A673 (cell line): ENCODE results near the gene DTYMK. TPM values are rescaled to one million over a fixed set of nuclear protein-coding genes. Genes with fewer than 3 reads are reported as not detected.

Experiments
- BruUV-seq: library from RNA; stranded (reverse); fragments of 400-500 nt; replicated peaks from 2 replicates; lab custom pipeline; 2021; lab: Mats Ljungman, UMichigan
- CTCF ChIA-PET: fragments of 300-600 bp; sonication (Branson Sonifier 250); formaldehyde crosslinking; loops from one replicate; lab custom pipeline; 2022; ENCODE audit warnings: antibody characterized with exemption; lab: Charles Lee
- POLR2A ChIA-PET: fragments of 300-600 bp; sonication (Branson Sonifier 250); formaldehyde crosslinking; loops from one replicate; lab custom pipeline; 2022; ENCODE audit warnings: antibody characterized with exemption; ENCODE audit not compliant: low non-redundant PET; lab: Charles Lee
- DNase-seq: peaks from one replicate; pipeline ENCODE4 v3.0.0-alpha.2; 2015; ENCODE audit warnings: low spot score
- H3K27ac ChIP-seq: fragments of 200-600 bp; sonication (generic); 2 replicates; pipeline ENCODE4 v1.5.1; 2016; ENCODE audit warnings: mixed run types, low read depth, mild to moderate bottlenecking, mixed read lengths, antibody characterized with exemption, low read length; ENCODE audit not compliant: poor library complexity, severe bottlenecking
- H3K27me3 ChIP-seq: fragments of 200-600 bp; sonication (generic); replicated peaks from 2 replicates; pipeline ENCODE4 v1.6.1; 2017; ENCODE audit warnings: mixed run types, low read depth, mild to moderate bottlenecking, mixed read lengths, antibody characterized with exemption, low read length; ENCODE audit not compliant: insufficient read depth, poor library complexity
- H3K36me3 ChIP-seq: fragments of 200-600 bp; sonication (generic); 2 replicates; pipeline ENCODE4 v1.6.1; 2016; ENCODE audit warnings: mixed run types, mild to moderate bottlenecking, mixed read lengths, antibody characterized with exemption, low read length; ENCODE audit not compliant: insufficient read depth, poor library complexity, severe bottlenecking
- H3K4me1 ChIP-seq: fragments of 200-600 bp; sonication (generic); 2 replicates; pipeline ENCODE4 v1.6.1; 2017; ENCODE audit warnings: mixed run types, mild to moderate bottlenecking, mixed read lengths, antibody characterized with exemption, low read length; ENCODE audit not compliant: insufficient read depth, poor library complexity, severe bottlenecking
- H3K4me3 ChIP-seq: fragments of 200-600 bp; sonication (generic); 2 replicates; pipeline ENCODE4 v1.5.1; 2016; ENCODE audit warnings: low read depth, mixed run types, mild to moderate bottlenecking, mixed read lengths, low read length; ENCODE audit not compliant: poor library complexity, severe bottlenecking
- H3K9me3 ChIP-seq: fragments of 200-600 bp; sonication (generic); 2 replicates; pipeline ENCODE4 v1.6.1; 2016; ENCODE audit warnings: mixed run types, low read depth, mild to moderate bottlenecking, mixed read lengths, antibody characterized with exemption, low read length; ENCODE audit not compliant: poor library complexity, severe bottlenecking
- EZH2 ChIP-seq: fragments of 200-600 bp; sonication (generic); IDR thresholded peaks from 2 replicates; pipeline ENCODE4 v1.6.1; 2017; ENCODE audit warnings: borderline replicate concordance, low read depth, mild to moderate bottlenecking, mixed read lengths, antibody characterized with exemption, low read length; ENCODE audit not compliant: poor library complexity, severe bottlenecking
- intact Hi-C: fragments of 100-400 bp; cut with micrococcal nuclease; formaldehyde crosslinking; loops from one replicate; pipeline ENCODE4 v1.10.0; 2022; ENCODE audit not compliant: unreplicated experiment
- total RNA-seq: library from RNA; stranded (reverse); gene quantifications from 2 replicates; pipeline ENCODE4 v1.2.3, GENCODE V29; 2021
- TF ChIP-seq, protein P1 (sequence below): fragments of 300-800, 200-600 bp; sonication (generic); conservative IDR thresholded peaks from 2 replicates; pipeline ENCODE4 v1.5.1; 2017; ENCODE audit warnings: low read depth, mild to moderate bottlenecking, antibody characterized with exemption, low read length, moderate library complexity, mixed read lengths

Gene DTYMK
- total RNA-seq, 1 experiment from 2014 or later: 139 TPM

GRCh38 chr2:241638940-241639339 is 47.7 kb downstream of the DTYMK start:
- Histone ChIP-seq H3K4me3 (peak overlapping the region; percentile 96), H3K27ac (no peak overlapping the region), H3K36me3 (peaks cover 16% of the 10 kb centered on the region), H3K4me1 (peaks cover 5% of the 10 kb centered on the region), H3K9me3 (no peaks in the 10 kb centered on the region), H3K27me3 (no peaks in the 10 kb centered on the region)
- POLR2A ChIA-PET: no interaction called here
- no TSS peak for BruUV-seq
- no peak for DNase-seq
- intact Hi-C loops: no loop called here
- CTCF ChIA-PET: no interaction called here
- no peak for TF ChIP-seq EZH2
- TF ChIP-seq, protein P1, sequence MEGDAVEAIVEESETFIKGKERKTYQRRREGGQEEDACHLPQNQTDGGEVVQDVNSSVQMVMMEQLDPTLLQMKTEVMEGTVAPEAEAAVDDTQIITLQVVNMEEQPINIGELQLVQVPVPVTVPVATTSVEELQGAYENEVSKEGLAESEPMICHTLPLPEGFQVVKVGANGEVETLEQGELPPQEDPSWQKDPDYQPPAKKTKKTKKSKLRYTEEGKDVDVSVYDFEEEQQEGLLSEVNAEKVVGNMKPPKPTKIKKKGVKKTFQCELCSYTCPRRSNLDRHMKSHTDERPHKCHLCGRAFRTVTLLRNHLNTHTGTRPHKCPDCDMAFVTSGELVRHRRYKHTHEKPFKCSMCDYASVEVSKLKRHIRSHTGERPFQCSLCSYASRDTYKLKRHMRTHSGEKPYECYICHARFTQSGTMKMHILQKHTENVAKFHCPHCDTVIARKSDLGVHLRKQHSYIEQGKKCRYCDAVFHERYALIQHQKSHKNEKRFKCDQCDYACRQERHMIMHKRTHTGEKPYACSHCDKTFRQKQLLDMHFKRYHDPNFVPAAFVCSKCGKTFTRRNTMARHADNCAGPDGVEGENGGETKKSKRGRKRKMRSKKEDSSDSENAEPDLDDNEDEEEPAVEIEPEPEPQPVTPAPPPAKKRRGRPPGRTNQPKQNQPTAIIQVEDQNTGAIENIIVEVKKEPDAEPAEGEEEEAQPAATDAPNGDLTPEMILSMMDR: no peak

GRCh38 chr2:241637795-241638660 is 48.6 kb downstream of the DTYMK start:
- H3K36me3 ChIP-seq: peaks cover 25% of the 10 kb centered on the region
- peak overlapping the region; percentile 99 for H3K27ac ChIP-seq
- intact Hi-C loops: no loop called here
- H3K27me3 ChIP-seq: no peaks in the 10 kb centered on the region
- BruUV-seq: TSS peak; percentile 52
- ChIA-PET CTCF (interaction anchor here (1.0 kb wide), 1 partner anchor 22 kb away, joined by 3 read pairs; no protein-coding TSS in a partner anchor), POLR2A (no interaction called here)
- peaks cover 5% of the 10 kb centered on the region for H3K4me1 ChIP-seq
- peak; percentile 20 for DNase-seq
- TF ChIP-seq EZH2: no peak
- TF ChIP-seq, protein P1: no peak
- H3K9me3 ChIP-seq: no peaks in the 10 kb centered on the region
- H3K4me3 ChIP-seq: peak overlapping the region; percentile 96

DNA sequence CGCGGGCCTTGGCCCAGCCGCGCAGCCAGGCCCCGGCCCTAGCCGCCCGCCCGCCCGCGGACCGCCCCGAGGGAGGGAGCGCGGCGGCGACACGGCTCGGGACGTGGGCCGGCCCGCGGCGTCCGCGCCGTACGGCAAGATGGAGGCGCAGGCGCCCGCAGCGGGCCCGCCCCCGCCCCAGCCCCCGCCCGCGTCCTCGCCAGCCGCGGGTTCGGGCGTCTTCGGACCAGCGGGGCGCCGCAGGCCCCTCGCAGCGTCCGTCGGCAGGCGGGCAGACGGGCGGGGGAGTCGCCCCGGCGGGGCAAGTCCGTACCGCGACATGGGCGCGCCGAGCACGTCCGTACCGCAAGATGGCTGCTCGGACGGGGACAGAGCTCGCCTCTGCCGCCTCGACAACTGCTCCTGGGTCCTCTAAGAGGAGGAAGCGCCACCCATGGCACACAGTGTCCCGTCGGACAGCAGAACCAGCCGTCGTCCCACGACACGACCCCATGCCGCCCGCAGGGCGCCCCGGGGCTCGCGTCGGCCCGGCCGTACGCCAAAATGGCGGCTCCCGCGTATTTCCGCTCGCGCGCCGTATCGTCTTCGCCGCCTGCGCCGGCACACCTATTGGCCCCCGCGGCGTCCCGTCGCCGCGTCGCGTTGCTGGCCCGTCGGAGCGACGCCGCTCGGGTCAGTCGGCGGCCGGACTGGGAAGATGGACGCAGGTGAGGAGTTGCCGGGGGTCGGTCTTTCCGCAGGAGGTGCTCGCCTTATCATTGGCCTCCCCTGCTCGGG is 49.4 kb downstream of the DTYMK start, which contains the start of the genes ATG4B and THAP4:
Gene ATG4B, plus strand, starts transcription at position 676 of the 777 bp plus-strand sequence. Its CDS starts 22 bp downstream, at position 698.
Gene THAP4, minus strand, starts transcription at position 141 of the 777 bp plus-strand sequence. CDS start 141 bp downstream, outside the sequence.
- TF ChIP-seq, protein P1: no peak
- TF ChIP-seq EZH2: no peak
- Histone ChIP-seq H3K4me3 (peak within 1 kb of the TSS; percentile 96), H3K36me3 (peaks cover 33% of the 10 kb centered on the region), H3K27ac (peak within 1 kb of the TSS; percentile 99), H3K27me3 (no peaks in the 10 kb centered on the region), H3K9me3 (no peaks in the 10 kb centered on the region), H3K4me1 (peaks cover 5% of the 10 kb centered on the region)
- ChIA-PET POLR2A (no interaction called here), CTCF (interaction anchor here (1.0 kb wide), 1 partner anchor 22 kb away, joined by 3 read pairs; no protein-coding TSS in a partner anchor)
- peak; percentile 89 for DNase-seq
- no TSS peak for BruUV-seq
- intact Hi-C loops: no loop called here
